ENCODE data around the gene TAAR1. TPM values are rescaled to one million over a fixed set of nuclear protein-coding genes. Genes with fewer than 3 reads are reported as not detected.

TAAR1 gene
- total and polyA plus RNA-seq, 2 donors (not counting 3 experiments of a cell fraction or from before 2014, with no cell fraction given): not detected

- ChIA-PET CTCF (interaction anchor here (1.0 kb wide), 2 partner anchors 40 to 137 kb away, joined by 3 to 4 read pairs; no protein-coding TSS in a partner anchor), POLR2A (no interaction called here)
- peaks cover 0 to 2% of the 10 kb centered on the region in 2 experiments for H3K27me3 ChIP-seq (ENCODE audit: control insufficient read depth in 2 of 2, insufficient read depth in 2 of 2, low read length in 2 of 2)
- DNase-seq (ENCODE audit: low read depth, low spot score) (no peak), FAIRE-seq (no peak)
- H4K20me1 ChIP-seq (replicated peaks; ENCODE audit: control insufficient read depth, extremely low read depth, insufficient read depth, low read length): no peaks in the 10 kb centered on the region
- no peaks in the 10 kb centered on the region for H3K36me3 ChIP-seq (ENCODE audit: control insufficient read depth in 2 of 2, extremely low read depth in 1 of 2, insufficient read depth in 2 of 2, low read length in 2 of 2)
- no peaks in the 10 kb centered on the region for H3K79me2 ChIP-seq (ENCODE audit: control insufficient read depth, insufficient read depth, low read length)
- no peaks in the 10 kb centered on the region for H3K9me1 ChIP-seq (replicated peaks; ENCODE audit: control insufficient read depth, extremely low read depth, insufficient read depth, low read length)
- H3K4me2 ChIP-seq (ENCODE audit: insufficient read depth, low read length): no peak overlapping the region
- no peak overlapping the region for H3K9ac ChIP-seq (replicated peaks; ENCODE audit: extremely low read depth, insufficient read depth, low read length)
- dilution Hi-C loops (cut with MboI; ENCODE audit: extremely low pct_ligation_motif_present, low sequenced_read_pairs): no loop called here
- H3K4me1 ChIP-seq (ENCODE audit: control insufficient read depth, extremely low read depth, insufficient read depth, low read length): no peaks in the 10 kb centered on the region
- H2AFZ ChIP-seq (ENCODE audit: low read depth, low read length): no peak overlapping the region
- TF ChIP-seq EZH2 (IDR thresholded peaks at IDR 0.05; ENCODE audit: borderline replicate concordance, low read depth, low read length, severe bottlenecking) (no peak), POLR2A (IDR thresholded peaks at IDR 0.05; ENCODE audit: low read depth, low read length) (no peak)
- no peak overlapping the region for H3K27ac ChIP-seq (ENCODE audit: insufficient read depth, low read depth, low read length)
- intact Hi-C loops (cut with micrococcal nuclease): no loop called here
- H3K9me3 ChIP-seq (replicated peaks; ENCODE audit: control insufficient read depth, insufficient read depth, low read length): no peaks in the 10 kb centered on the region
- no peak overlapping the region for H3K4me3 ChIP-seq (replicated peaks in 1 of 3; ENCODE audit: insufficient read depth in 1 of 3, low read depth in 1 of 3, low read length in 3 of 3)
- BruUV-seq (replicated peaks): no TSS peak
These were observed 16.8 kb upstream of the TAAR1 start for GRCh38 chr6:132675749-132676148.

GRCh38 chr6:132675002-132675401, 16.0 kb upstream of the TAAR1 start:
- Histone ChIP-seq H3K4me2 (ENCODE audit: insufficient read depth, low read length) (no peak overlapping the region), H3K27ac (ENCODE audit: insufficient read depth, low read depth, low read length) (no peak overlapping the region), H3K9me3 (replicated peaks; ENCODE audit: control insufficient read depth, insufficient read depth, low read length) (no peaks in the 10 kb centered on the region), H3K36me3 (ENCODE audit: control insufficient read depth in 2 of 2, extremely low read depth in 1 of 2, insufficient read depth in 2 of 2, low read length in 2 of 2) (no peaks in the 10 kb centered on the region), H3K4me1 (ENCODE audit: control insufficient read depth, extremely low read depth, insufficient read depth, low read length) (no peaks in the 10 kb centered on the region), H3K79me2 (ENCODE audit: control insufficient read depth, insufficient read depth, low read length) (no peaks in the 10 kb centered on the region), H4K20me1 (replicated peaks; ENCODE audit: control insufficient read depth, extremely low read depth, insufficient read depth, low read length) (no peaks in the 10 kb centered on the region), H2AFZ (ENCODE audit: low read depth, low read length) (no peak overlapping the region), H3K9me1 (replicated peaks; ENCODE audit: control insufficient read depth, extremely low read depth, insufficient read depth, low read length) (no peaks in the 10 kb centered on the region), H3K9ac (replicated peaks; ENCODE audit: extremely low read depth, insufficient read depth, low read length) (no peak overlapping the region), H3K4me3 (replicated peaks in 1 of 3; ENCODE audit: insufficient read depth in 1 of 3, low read depth in 1 of 3, low read length in 3 of 3) (no peak overlapping the region), H3K27me3 (ENCODE audit: control insufficient read depth in 2 of 2, insufficient read depth in 2 of 2, low read length in 2 of 2) (peaks cover 0 to 2% of the 10 kb centered on the region in 2 experiments)
- dilution Hi-C loops (cut with MboI; ENCODE audit: extremely low pct_ligation_motif_present, low sequenced_read_pairs): no loop called here
- ChIA-PET POLR2A (interaction anchor here (0.6 kb wide), 1 partner anchor 137 kb away, joined by 5 read pairs; no protein-coding TSS in a partner anchor), CTCF (interaction anchor here (1.0 to 1.2 kb wide), 3 partner anchors 40 to 395 kb away, joined by 3 to 4 read pairs (median 4); no protein-coding TSS in a partner anchor)
- BruUV-seq (replicated peaks): no TSS peak
- DNase-seq (ENCODE audit: low read depth, low spot score) (no peak), FAIRE-seq (no peak)
- intact Hi-C loops (cut with micrococcal nuclease): no loop called here
- no peak for TF ChIP-seq MYC (IDR thresholded peaks at IDR 0.05; ENCODE audit: low read depth, low read length)
- no peak for TF ChIP-seq GATA2 (IDR thresholded peaks at IDR 0.05; ENCODE audit: insufficient read depth, insufficient read length, low read depth, low read length)
- no peak for TF ChIP-seq POLR2A (IDR thresholded peaks at IDR 0.05; ENCODE audit: low read depth, low read length)
- TF ChIP-seq MAX (IDR thresholded peaks at IDR 0.05; ENCODE audit: insufficient read depth, insufficient read length): no peak
- TF ChIP-seq EZH2 (IDR thresholded peaks at IDR 0.05; ENCODE audit: borderline replicate concordance, low read depth, low read length, severe bottlenecking): no peak
- no peak for TF ChIP-seq FOS (IDR thresholded peaks at IDR 0.05; ENCODE audit: borderline replicate concordance, insufficient read depth, low read length)
- TF ChIP-seq JUN (IDR thresholded peaks at IDR 0.05; ENCODE audit: borderline replicate concordance, insufficient read depth, insufficient read length, low read depth): no peak
- no peak for TF ChIP-seq CTCF (IDR thresholded peaks at IDR 0.05; ENCODE audit: extremely low read depth in 1 of 2, insufficient read depth in 1 of 2, low read depth in 1 of 2, low read length in 2 of 2)
- no peak for TF ChIP-seq POLR2AphosphoS5 (IDR thresholded peaks at IDR 0.05; ENCODE audit: insufficient read depth, low read depth, low read length)
